Activated naive CD4-positive, alpha-beta T cell treated with anti-CD3 and anti-CD28 coated beads, Interleukin-2, amount 10 ng/mL, durations not matched to agents 5 hours and 36 hours (primary cell): ENCODE results near the gene INKA1. TPM values are rescaled to one million over a fixed set of nuclear protein-coding genes. Genes with fewer than 3 reads are reported as not detected.

Experiments used
- microRNA-seq: library from miRNA; unstranded; fragments of <30 nt; microRNA quantifications from one replicate; pipeline ENCODE4 v1.2.0, GENCODE V29; 2022; ENCODE audit warnings: borderline microRNAs expressed, borderline replicate concordance
- total RNA-seq, 2 experiments: library from RNA; stranded (reverse); gene quantifications; one replicate each; pipeline ENCODE4 v1.2.3, GENCODE V29; 2021

INKA1 gene
- under 1 TPM; 0.45 to 0.46 TPM for total RNA-seq

GRCh38 chr3:49802719-49803464 is at the start of gene INKA1:
Gene INKA1, plus strand, starts transcription at chr3:49803261. Its CDS starts 132 bp downstream, at chr3:49803393.

GRCh38 chr3:49786357-49787181 is 16.5 kb upstream of the INKA1 start, which contains the start of gene IP6K1:
Gene IP6K1, minus strand, starts transcription at chr3:49786542. Its CDS starts 38,502 bp downstream, at chr3:49748040.

DNA sequence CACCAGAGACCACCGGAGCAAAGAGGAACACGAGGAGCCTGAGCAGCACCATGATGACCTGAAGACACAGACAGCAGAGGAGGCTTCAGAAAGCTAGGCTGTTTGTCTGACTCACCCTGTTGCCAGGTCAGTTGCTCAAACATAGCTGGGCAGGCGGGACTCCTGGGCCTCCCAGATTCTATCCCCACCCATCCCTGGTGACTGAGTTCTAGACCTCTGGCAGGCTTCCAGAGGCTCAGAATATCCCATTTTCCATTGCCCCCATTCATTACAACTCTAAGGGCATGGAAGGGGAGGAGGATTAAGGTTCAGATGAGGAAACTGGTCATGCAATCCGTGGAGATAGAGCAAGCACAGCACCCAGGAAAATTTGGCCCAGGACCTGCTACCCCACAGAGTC is 3.3 kb upstream of the INKA1 start, which contains the start of gene CDHR4:
Gene CDHR4, minus strand, starts transcription at position 113 of the 400 bp plus-strand sequence. Its CDS starts 61 bp downstream, at position 52.

GRCh38 chr3:49813497-49814174 is 10.6 kb downstream of the INKA1 start, which contains the start of gene UBA7:
Gene UBA7, minus strand, starts transcription at chr3:49813953. Its CDS starts 166 bp downstream, at chr3:49813787.

Small RNA genes within 50 kb of the gene (microRNA-seq; reads per million reads assigned to microRNA genes)
- not detected for gene MIR5193

Other genes starting within 250 kb of the INKA1 start
- under 1 TPM; 0.02 to 0.03 TPM for gene BSN, start 248.8 kb upstream of the INKA1 start, total RNA-seq
- 100 to 1,000 TPM; 139 to 146 TPM for gene APEH, start 128.9 kb upstream of the INKA1 start, total RNA-seq
- gene MST1, start 113.8 kb upstream of the INKA1 start, total RNA-seq, result 1 to 10 TPM; 9.8 to 10.0 TPM
- gene RNF123, start 113.7 kb upstream of the INKA1 start, total RNA-seq, result 10 to 100 TPM; 44.7 to 52.3 TPM
- gene AMIGO3, start 83.6 kb upstream of the INKA1 start, total RNA-seq, result under 1 TPM in 1 of 2 experiments, not detected in 1; 0.19 TPM
- 10 to 100 TPM; 48.1 to 51.7 TPM for gene GMPPB, start 79.3 kb upstream of the INKA1 start, total RNA-seq
- gene IP6K1, start 16.7 kb upstream of the INKA1 start, total RNA-seq, result 10 to 100 TPM; 31.9 to 39.8 TPM
- gene CDHR4, start 3.4 kb upstream of the INKA1 start, total RNA-seq, result not detected
- gene UBA7, start 10.7 kb downstream of the INKA1 start, total RNA-seq, result 100 to 1,000 TPM; 198 to 207 TPM
- 10 to 100 TPM; 17.4 to 18.5 TPM for gene TRAIP, start 53.3 kb downstream of the INKA1 start, total RNA-seq
- gene CAMKV, start 66.6 kb downstream of the INKA1 start, total RNA-seq, result not detected
- gene MST1R, start 100.6 kb downstream of the INKA1 start, total RNA-seq, result 1 to 10 TPM; 3.0 to 3.4 TPM
- 10 to 100 TPM in 1 of 2 experiments, 1 to 10 TPM in 1; 10.0 to 12.1 TPM for gene MON1A, start 126.5 kb downstream of the INKA1 start, total RNA-seq
- gene RBM6, start 136.9 kb downstream of the INKA1 start, total RNA-seq, result 100 to 1,000 TPM; 108 to 111 TPM